Measurements from ENCODE around the gene SMU1. TPM values are rescaled to one million over a fixed set of nuclear protein-coding genes. Genes with fewer than 3 reads are reported as not detected.
A peak's percentile ranks its signal among the peaks of the same experiment; 100 is the strongest.

Gene SMU1
- 10 to 100 TPM; 15.5 to 23.6 (median 17.1) TPM for total RNA-seq
- long read RNA-seq, donor 1, full-length matches to known transcripts, result 34 of 45 reads
- long read RNA-seq, donor 1, partial matches to known transcripts, result 7 of 45 reads
- long read RNA-seq, donor 1, other reads (novel, unspliced or antisense), result 4 of 45 reads
- long read RNA-seq, donor 2, full-length matches to known transcripts, result 22 of 42 reads
- long read RNA-seq, donor 2, partial matches to known transcripts, result 9 of 42 reads
- long read RNA-seq, donor 2, other reads (novel, unspliced or antisense), result 11 of 42 reads

DNA sequence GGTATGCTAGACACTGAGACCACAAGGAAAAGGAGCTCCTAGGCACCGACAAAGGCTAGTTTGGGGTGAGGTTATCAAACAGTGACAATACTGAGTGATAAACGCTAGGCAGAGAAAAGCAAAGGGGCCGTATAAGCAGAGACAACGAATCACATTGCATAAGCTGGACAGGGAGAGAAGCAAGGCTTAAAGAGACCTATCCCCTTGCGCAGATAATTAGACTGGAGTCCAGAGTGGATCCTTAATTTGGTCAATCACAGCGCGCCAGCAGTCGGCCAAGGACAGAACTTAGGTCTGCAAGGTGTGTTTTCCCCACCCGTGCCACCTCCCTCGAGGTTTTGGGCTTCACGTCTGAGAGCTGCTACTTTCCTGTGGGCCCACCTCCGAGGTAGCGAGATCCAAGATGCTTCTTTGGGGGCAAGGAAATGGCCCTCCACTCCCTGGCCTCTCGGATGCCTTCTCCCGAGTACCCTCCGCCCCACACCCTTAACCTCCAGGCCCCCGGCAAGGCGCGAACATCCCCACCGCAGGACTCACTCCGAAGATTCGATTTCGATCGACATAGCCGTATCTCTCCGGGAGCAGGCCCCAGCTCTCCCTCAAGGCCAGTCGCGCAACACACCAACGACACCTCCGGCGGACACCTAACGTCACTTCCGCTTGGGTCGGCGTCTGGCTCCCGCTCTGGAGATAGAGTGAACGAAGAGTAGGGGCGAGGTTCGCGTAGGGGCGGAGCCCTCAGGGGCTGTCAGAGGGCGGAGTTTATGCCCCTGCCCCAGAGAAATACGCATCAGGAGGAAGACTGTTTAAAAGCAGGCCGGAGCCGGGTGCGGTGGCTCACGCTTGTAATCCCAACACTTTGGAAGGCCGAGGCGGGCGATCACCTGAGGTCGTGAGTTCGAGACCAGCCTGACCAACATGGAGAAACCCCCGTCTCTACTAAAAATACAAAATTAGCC, at the start of gene SMU1:
TSS of gene SMU1 (minus strand) at position 629 of the 959 bp plus-strand sequence. CDS start at position 563, 66 bp downstream.
- H3K9me3 ChIP-seq, result no peaks in the 10 kb centered on the region
- peak; percentile 99 for ATAC-seq
- TF ChIP-seq, protein P1, sequence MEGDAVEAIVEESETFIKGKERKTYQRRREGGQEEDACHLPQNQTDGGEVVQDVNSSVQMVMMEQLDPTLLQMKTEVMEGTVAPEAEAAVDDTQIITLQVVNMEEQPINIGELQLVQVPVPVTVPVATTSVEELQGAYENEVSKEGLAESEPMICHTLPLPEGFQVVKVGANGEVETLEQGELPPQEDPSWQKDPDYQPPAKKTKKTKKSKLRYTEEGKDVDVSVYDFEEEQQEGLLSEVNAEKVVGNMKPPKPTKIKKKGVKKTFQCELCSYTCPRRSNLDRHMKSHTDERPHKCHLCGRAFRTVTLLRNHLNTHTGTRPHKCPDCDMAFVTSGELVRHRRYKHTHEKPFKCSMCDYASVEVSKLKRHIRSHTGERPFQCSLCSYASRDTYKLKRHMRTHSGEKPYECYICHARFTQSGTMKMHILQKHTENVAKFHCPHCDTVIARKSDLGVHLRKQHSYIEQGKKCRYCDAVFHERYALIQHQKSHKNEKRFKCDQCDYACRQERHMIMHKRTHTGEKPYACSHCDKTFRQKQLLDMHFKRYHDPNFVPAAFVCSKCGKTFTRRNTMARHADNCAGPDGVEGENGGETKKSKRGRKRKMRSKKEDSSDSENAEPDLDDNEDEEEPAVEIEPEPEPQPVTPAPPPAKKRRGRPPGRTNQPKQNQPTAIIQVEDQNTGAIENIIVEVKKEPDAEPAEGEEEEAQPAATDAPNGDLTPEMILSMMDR (IDR thresholded peaks at IDR 0.05), result no peak
- DNase-seq, result peak; percentile 96 to 99 (median 96)
- peaks cover 4% of the 10 kb centered on the region for H3K36me3 ChIP-seq (ENCODE audit: low read depth)
- peaks cover 5% of the 10 kb centered on the region for H3K4me1 ChIP-seq (ENCODE audit: low read depth)
- H3K4me3 ChIP-seq, result peak within 1 kb of the TSS; percentile 49
- intact Hi-C loops (cut with DNase I, micrococcal nuclease), result no loop called here

DNA sequence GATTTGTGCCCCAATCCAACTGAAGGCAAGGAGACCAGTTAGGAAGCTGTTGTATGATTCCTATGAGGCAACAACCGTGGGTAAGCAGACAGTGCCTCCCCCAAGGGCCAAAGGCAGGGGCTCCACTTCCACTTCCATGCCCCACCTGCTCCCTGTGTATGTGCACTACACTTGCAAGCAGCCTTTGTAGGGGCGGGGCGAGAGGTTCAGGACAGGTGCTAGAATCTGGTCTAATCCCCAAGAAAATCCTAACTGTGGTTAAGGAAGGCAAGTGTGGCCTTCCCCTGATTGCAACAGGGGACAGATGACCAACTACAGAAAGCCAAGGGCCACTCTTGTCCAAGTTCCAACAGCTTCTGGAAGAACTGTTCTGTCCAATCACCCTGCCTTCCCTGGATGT, 49.0 kb upstream of the SMU1 start:
- no peaks in the 10 kb centered on the region for H3K9me3 ChIP-seq
- intact Hi-C loops (cut with DNase I, micrococcal nuclease), result no loop called here
- H3K36me3 ChIP-seq (ENCODE audit: low read depth), result no peaks in the 10 kb centered on the region
- ATAC-seq (no peak), DNase-seq (no peak)
- TF ChIP-seq, protein P1 (IDR thresholded peaks at IDR 0.05), result no peak
- peaks cover 33% of the 10 kb centered on the region for H3K4me1 ChIP-seq (ENCODE audit: low read depth)
- H3K4me3 ChIP-seq, result no peak overlapping the region

DNA sequence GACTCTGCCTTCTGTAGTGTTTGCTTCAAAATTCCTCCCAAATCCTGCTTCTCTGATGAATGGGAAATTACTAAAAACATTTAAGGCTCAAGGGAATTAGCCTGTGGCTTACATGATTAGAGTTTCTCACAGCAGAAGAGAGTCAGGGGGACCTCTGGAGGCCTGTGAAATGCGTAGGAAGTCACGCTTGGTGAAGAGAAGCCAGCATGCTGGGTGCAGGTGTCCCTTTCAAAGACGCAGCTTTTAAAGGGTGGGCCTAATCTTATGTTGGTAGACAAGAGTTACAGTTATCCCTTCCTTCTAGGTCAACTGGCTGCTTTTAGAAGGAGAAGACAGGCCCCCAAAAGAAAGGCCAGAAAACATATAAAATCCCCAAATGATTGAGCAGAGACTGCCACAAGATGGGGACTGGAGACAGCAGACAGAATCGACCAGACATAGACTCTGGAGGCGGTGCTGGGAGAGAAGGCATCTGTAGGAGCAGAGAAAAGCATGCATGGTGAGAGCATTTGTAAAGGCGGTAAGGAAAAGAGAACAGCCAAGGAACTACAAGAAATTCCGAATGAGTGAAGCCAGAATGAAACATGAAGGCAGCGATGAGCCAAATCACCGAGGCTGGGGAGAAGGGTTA, 48.4 kb upstream of the SMU1 start:
- ATAC-seq (no peak), DNase-seq (no peak)
- intact Hi-C loops (cut with DNase I, micrococcal nuclease), result no loop called here
- TF ChIP-seq, protein P1 (IDR thresholded peaks at IDR 0.05), result no peak
- Histone ChIP-seq H3K4me3 (no peak overlapping the region), H3K9me3 (no peaks in the 10 kb centered on the region), H3K36me3 (ENCODE audit: low read depth) (no peaks in the 10 kb centered on the region), H3K4me1 (ENCODE audit: low read depth) (peaks cover 27% of the 10 kb centered on the region)

DNA sequence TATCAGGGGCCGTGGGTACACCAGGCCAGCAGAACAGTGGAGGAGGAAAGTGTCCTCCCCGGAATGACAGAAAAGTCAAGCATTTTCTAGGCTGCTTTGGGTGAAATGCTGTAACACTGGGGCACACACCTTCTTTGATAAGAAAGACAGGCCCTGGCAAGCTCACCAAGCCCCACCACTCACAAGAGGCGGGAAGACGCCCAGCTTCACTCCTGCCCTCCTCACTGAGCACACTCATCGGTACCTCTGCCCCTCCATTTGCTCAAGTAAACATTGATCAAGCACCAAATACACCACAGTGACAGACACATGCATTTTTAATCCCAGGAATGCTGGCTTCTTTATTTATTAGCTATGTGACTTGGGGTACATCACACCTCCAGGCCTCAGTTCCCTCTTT, 47.6 kb upstream of the SMU1 start:
- H3K4me3 ChIP-seq, result no peak overlapping the region
- DNase-seq, result no peak
- TF ChIP-seq, protein P1 (IDR thresholded peaks at IDR 0.05), result no peak
- H3K9me3 ChIP-seq, result no peaks in the 10 kb centered on the region
- H3K4me1 ChIP-seq (ENCODE audit: low read depth), result peaks cover 19% of the 10 kb centered on the region
- no peak for ATAC-seq
- no peaks in the 10 kb centered on the region for H3K36me3 ChIP-seq (ENCODE audit: low read depth)
- intact Hi-C loops (cut with DNase I, micrococcal nuclease), result no loop called here

DNA sequence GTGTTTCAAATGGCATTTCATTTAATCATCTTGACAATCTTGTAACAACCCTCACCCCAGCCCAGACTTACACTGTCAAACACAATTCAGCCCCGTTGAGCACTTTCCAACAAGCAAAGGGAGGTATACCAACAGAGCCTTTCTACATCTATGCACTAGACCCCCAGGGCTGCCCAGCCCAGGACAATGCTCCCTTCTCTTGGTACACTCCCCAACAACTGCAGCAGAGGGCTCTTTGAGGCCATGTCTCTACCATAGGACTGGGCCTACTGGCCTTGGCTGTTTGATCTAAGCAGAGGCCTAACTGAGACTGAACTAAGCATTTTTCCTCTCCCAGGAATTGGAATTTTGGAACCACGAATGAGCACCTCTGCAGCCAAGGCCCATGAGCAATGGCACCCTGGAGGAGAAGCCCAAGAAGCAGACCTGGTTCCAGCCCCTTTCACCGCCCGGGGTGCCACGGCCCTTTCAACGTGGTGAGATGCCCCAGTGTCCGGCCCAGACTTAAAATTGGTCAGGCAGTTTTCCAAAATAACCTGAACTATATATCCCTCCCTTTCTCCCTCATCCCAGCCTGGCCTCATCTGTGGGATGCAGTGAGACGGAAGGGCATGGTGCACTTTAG, 47.0 kb upstream of the SMU1 start:
- TF ChIP-seq, protein P1 (IDR thresholded peaks at IDR 0.05), result no peak
- no peak for ATAC-seq

More for the DNA sequence above, 47.0 kb upstream of the SMU1 start:
- Histone ChIP-seq H3K9me3 (no peaks in the 10 kb centered on the region), H3K4me1 (ENCODE audit: low read depth) (peaks cover 15% of the 10 kb centered on the region), H3K36me3 (ENCODE audit: low read depth) (no peaks in the 10 kb centered on the region), H3K4me3 (no peak overlapping the region)
- no peak for DNase-seq
- intact Hi-C loops (cut with DNase I, micrococcal nuclease), result no loop called here
